OCI-LY3 (cell line): ENCODE data around the gene RBCK1.

Experiments used
- CTCF ChIP-seq: fragments of 200-600, 300-600 bp; sonication (generic); IDR thresholded peaks from 2 replicates; pipeline ENCODE4 v1.5.1; 2014; ENCODE audit warnings: antibody characterized with exemption, low read length, low read depth
- EZH2phosphoT487 ChIP-seq: fragments of 200-600 bp; shearing (Covaris generic); IDR thresholded peaks from 2 replicates; pipeline ENCODE4 v1.6.1; 2018; ENCODE audit warnings: antibody characterized with exemption, mixed run types, low read depth

GRCh38 chr20:415820-416322, 7.8 kb downstream of the RBCK1 start:
- no peak for TF ChIP-seq CTCF
- no peak for TF ChIP-seq EZH2phosphoT487
